ENCODE measurements around the gene SMS.

Gene SMS

DNA sequence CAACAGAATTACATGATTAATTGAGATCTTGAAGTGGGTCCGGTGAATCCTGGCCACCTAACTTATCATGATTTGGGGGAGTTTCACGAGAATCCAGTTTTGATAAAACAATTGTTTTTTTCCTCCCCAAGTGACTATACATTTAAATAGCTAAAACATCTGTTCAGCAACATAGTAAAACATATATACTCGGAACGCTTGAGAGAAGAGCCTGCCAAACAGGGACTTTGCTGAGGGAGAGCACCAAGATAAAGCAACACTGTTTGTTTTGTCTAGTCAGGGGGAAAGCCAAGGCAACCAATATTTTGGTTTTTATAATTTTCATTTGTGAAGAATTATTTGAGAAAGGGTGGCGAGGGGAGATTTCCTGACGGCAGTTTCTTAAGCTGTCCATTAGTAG lies 92.0 kb downstream of the SMS start:
- ChIA-PET CTCF (no interaction called here), POLR2A (ENCODE audit: low non-redundant PET) (no interaction called here)
- TF ChIP-seq, protein P1, sequence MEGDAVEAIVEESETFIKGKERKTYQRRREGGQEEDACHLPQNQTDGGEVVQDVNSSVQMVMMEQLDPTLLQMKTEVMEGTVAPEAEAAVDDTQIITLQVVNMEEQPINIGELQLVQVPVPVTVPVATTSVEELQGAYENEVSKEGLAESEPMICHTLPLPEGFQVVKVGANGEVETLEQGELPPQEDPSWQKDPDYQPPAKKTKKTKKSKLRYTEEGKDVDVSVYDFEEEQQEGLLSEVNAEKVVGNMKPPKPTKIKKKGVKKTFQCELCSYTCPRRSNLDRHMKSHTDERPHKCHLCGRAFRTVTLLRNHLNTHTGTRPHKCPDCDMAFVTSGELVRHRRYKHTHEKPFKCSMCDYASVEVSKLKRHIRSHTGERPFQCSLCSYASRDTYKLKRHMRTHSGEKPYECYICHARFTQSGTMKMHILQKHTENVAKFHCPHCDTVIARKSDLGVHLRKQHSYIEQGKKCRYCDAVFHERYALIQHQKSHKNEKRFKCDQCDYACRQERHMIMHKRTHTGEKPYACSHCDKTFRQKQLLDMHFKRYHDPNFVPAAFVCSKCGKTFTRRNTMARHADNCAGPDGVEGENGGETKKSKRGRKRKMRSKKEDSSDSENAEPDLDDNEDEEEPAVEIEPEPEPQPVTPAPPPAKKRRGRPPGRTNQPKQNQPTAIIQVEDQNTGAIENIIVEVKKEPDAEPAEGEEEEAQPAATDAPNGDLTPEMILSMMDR (conservative IDR thresholded peaks at IDR 0.05; ENCODE audit: low read depth): no peak
- H3K27ac ChIP-seq: no peak overlapping the region
- DNase-seq (ENCODE audit: low spot score): no peak

DNA sequence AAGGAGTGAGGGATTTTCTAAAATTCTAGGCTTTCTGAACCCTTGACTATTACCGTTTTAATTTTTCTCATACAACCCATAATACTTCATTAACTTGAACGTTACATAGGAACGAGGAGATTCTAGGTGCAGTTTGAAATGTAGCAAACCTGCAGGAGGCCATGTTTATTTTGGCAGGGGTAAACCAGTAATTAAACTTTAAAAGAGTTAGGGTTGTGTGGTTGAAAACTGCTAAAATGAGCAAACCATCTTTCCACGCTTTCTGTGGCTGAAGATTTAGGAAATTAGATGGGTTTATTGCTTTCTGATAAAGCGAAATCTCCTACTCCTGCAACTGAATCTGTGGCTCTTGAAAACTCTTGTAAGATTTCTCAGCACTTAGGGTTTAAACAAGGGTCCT lies 93.3 kb downstream of the SMS start:
- DNase-seq (ENCODE audit: low spot score): no peak
- CTCF ChIA-PET: interaction anchor here (0.6 kb wide), 1 partner anchor 1889 kb away, joined by 3 read pairs; no protein-coding TSS in a partner anchor

DNA sequence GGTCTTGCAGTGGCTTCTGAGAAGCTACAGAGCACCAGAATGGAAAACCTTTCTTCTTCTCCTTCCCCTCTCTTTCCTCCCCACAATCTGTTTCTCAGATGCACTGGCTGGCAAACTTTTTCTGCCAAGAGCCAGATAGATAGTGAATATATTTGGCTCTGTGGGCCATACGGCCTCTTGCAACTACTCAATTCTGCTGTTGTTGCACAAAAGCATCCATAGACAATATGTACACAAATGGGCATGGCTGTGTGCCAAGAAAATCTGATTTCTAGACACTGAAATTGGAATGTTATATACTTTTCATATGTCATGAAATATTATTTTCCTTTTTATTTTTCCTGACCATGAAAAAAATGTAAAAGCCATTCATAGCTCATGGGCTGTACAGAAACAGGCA lies 94.7 kb downstream of the SMS start:
- TF ChIP-seq, protein P1 (conservative IDR thresholded peaks at IDR 0.05; ENCODE audit: low read depth): no peak
- ChIA-PET POLR2A (ENCODE audit: low non-redundant PET) (no interaction called here), CTCF (interaction anchor here (0.6 kb wide), 2 partner anchors 563 to 858 kb away, joined by 3 to 4 read pairs; no protein-coding TSS in a partner anchor)
- no peak overlapping the region for H3K27ac ChIP-seq
- DNase-seq (ENCODE audit: low spot score): no peak

More for the DNA sequence above, 93.3 kb downstream of the SMS start:
- TF ChIP-seq, protein P1 (conservative IDR thresholded peaks at IDR 0.05; ENCODE audit: low read depth): no peak
- H3K27ac ChIP-seq: no peak overlapping the region
- POLR2A ChIA-PET (ENCODE audit: low non-redundant PET): no interaction called here

DNA sequence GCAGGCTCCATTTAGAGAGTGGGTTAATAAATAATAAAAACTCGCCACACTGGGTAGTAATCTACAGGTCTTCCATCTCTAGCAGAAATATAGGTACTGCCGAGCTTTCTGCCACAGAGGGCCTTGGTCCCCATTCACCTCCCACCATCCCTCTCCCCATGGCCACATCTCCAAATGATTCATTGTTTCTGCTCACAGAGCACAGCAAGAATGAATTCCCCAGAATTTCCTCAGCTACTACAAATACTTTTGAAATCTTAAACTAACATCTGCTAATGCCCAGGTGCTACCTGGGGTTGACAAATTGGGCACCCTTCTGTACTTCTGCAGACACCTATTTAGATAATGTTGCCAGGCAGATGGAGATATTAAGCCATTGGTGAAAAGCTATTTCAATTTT lies 96.7 kb downstream of the SMS start:
- no peak overlapping the region for H3K27ac ChIP-seq
- no peak for DNase-seq (ENCODE audit: low spot score)

DNA sequence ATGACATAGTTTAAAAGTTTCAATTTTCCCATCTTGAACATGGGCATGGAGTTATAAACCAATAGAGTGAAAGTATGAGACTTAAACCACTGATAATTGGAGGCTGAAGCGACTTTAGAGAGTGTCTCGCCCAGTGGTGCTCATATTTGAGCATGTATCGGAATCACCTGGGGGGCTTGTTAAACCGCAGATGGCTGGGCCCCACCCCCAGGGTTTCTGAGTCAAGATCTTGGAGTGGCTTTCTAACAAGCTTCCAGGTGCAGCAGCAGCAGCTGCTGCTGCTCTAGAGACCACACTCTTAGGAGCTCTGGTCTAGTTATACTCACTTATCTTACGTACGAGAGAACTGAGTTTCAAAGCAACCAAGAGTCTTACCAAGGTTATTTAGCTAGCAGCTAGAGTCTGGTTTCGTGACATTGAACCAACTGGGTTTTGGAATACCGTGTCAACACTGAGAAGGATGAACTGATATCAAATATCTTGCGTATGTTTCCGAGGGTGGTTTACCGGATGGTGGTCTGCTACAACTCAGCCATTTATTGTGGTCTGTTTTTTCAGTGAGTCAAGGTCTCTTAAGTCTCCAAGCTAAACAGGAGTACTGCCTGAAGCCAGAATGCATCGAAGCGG lies 97.5 kb downstream of the SMS start:
- no peak overlapping the region for H3K27ac ChIP-seq
- DNase-seq (ENCODE audit: low spot score): no peak

More for the DNA sequence above, 96.7 kb downstream of the SMS start:
- ChIA-PET CTCF (no interaction called here), POLR2A (ENCODE audit: low non-redundant PET) (no interaction called here)
- TF ChIP-seq, protein P1 (conservative IDR thresholded peaks at IDR 0.05; ENCODE audit: low read depth): no peak

DNA sequence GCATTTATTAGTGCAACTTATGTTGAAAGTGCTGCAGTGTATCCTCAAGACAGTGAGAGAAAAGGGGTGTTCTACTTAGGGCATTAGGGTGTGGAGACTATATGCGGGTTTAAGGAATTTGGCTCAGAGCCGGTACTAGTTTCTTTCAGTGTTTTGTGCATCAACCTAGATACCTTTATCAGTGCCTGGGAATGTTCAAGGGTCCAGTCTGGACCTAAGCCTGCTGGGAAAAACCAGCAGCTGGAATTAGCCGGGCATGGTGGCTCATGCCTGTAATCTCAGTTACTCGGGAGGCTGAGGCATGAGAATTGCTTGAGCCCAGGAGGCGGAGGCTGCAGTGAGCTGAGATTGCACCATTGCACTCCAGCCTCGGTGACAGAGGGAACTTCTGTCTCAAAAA lies 99.0 kb downstream of the SMS start:
- no peak overlapping the region for H3K27ac ChIP-seq

More for the DNA sequence above, 97.5 kb downstream of the SMS start:
- ChIA-PET POLR2A (ENCODE audit: low non-redundant PET) (no interaction called here), CTCF (no interaction called here)
- TF ChIP-seq, protein P1 (conservative IDR thresholded peaks at IDR 0.05; ENCODE audit: low read depth): no peak

More for the DNA sequence above, 99.0 kb downstream of the SMS start:
- ChIA-PET CTCF (no interaction called here), POLR2A (ENCODE audit: low non-redundant PET) (no interaction called here)
- no peak for DNase-seq (ENCODE audit: low spot score)
- TF ChIP-seq, protein P1 (conservative IDR thresholded peaks at IDR 0.05; ENCODE audit: low read depth): no peak

Measured in RWPE1 (cell line).